Measurements from ENCODE around the gene PRKCA.

The PRKCA gene

DNA sequence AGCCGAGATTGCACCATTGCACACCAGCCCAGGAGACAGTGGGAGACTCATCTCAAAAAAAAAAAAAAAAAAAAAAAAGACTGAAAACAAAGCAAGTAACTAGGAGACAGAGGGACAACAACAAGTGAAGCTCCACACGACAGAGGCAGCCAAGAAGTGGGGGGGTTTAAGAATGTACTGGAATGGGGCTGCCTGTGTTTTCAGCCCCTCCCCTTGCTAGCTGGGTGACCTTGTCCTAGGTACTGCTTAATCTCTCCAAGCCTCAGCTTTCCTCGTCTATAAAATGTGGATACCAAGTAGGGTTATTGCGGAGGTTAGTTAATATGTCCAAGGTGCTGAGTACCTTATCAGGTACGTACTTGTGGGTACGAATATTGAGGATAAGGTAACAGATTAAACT is 368.7 kb downstream of the PRKCA start:
- no peak for DNase-seq (ENCODE audit: low read depth in 1 of 2, low spot score in 1 of 2)

DNA sequence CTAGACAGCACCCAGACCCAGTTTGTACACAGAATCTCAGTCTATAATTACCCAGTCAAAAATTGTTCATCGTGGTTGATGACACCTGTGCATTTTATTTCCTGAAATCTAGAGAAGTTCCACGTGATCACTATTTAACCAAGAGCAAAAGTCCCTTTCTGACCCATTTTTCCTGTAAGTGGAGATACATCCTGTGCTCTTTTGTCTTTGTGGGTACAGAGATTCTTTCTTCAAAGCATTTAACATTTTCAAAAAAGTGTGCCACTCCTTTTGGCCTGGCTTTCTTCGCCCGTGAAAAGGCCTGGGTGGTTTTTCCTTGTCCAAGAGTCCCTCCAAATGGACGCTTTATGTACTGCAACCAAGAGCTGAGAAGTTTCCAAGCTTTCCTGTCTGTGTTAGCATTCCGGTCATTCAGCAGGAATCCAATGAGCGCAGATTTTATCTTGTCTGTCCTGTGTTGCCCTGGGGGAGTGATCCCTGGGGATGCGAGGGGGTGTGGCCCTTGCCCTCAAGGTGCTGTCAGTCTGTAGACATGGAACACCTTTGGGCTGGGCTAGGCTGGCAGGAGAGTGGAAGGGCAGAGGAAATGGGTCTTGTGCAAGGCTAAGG is 371.4 kb downstream of the PRKCA start:
- DNase-seq (ENCODE audit: low read depth in 1 of 2, low spot score in 1 of 2): peak in 1 of 2 donors; percentile 32

DNA sequence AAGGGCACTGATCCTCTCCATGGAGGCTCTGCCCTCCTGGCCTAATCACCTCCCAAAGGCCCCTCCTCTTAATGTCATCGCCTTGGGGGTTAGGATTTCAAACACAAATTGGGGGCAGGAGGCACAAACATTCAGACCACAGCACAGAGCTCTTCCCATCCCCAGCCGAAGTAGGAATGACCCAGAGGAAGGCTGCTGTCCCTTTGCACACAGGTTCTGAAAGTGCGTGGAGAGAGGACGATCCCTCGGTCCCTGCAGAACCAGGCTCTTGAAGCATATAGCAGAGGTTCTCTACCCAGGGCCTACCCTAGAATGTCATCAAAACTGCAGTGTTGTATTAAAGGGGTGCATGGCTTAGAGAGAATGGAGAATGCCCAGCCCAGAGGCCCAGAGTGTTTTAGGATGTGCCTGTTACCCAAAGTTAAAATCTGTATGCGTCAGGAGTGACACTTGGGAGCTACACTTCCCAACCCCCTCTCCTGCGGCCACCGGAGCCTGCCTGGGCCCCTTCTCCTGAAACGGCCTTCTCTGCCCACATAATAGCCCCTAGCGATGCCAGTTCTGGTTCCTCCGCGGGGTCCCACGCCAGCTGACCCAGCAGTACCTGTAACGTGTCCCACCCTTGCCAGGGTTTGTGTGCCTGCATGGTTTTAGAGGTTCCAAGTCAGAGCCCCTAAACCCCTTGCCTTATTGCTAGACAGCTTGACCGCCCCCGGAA is 373.0 kb downstream of the PRKCA start:
- no peak for DNase-seq (ENCODE audit: low read depth in 1 of 2, low spot score in 1 of 2)

DNA sequence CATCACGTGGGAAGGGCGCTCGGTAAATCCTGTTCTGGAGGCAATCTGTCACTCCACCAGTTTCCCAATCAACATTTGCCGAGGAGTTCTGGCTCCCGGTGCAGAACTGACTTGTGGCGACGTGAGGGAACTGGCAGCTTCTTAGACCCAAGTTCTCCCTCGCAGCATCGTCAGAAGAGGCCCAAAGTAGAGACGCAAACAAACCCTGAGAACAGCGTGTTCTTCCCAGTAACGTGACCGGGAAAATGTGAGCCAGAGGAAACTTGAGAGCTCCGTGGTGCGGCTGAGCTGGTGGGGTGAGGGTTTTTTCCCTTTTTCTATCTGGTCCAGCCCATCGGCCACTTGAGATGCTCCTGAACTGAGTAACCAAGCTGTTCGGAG is 373.6 kb downstream of the PRKCA start:
- no peak for DNase-seq (ENCODE audit: low read depth in 1 of 2, low spot score in 1 of 2)

DNA sequence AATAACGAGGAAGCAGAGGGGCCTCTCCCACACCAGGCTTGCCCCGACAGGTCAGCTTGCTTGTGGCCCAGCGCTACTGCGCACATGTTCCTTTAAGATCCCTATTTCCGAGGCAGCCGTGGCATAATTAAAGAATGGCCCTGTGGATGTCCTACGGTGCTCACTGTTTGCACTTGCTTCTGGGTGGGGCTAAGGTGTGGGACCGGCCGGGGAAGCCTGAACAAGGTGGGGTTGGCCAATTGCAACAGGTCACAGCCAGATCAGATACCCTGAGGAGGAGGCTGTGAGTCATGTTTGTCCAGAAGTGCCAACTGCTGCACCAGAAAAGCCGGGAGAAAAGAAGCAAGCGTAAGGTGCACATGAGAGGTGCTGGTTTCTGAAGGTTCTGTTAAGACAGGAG is 374.0 kb downstream of the PRKCA start:
- no peak for DNase-seq (ENCODE audit: low read depth in 1 of 2, low spot score in 1 of 2)

DNA sequence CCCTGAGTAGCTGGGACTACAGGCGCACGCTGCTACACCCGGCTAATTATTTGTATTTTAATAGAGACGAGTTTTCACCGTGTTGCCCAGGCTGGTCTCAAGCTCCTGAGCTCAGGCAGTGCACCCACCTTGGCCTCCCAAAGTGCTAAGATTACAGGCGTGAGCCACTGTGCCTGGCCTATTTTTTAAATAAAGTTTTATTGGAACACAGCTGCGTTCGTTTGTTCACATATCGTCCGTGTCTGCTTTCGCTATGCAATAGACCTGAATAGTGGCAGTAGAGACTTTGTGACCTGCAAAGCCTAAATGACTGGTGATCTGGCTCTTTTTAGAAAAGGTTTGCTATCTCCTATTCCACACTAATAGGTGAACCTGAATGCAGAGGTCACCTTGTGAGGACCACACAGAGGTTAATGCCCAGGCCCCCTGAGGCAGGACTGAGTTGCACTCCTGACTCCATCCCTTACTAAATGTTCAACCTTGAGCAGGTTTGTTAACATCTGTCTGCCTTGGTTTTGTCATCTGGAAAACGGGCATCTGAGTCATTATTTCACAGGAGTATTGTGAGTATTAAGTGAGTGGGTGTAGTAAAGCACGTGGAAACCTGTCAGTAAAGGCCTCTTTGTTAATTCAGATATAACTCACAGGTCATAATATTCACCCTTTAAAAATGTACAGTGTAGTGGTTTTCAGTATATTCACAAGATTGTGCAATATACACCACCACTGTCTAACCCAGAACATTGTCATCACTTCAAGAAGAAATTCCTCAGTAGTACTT is 375.0 kb downstream of the PRKCA start:
- no peak for DNase-seq (ENCODE audit: low read depth in 1 of 2, low spot score in 1 of 2)

DNA sequence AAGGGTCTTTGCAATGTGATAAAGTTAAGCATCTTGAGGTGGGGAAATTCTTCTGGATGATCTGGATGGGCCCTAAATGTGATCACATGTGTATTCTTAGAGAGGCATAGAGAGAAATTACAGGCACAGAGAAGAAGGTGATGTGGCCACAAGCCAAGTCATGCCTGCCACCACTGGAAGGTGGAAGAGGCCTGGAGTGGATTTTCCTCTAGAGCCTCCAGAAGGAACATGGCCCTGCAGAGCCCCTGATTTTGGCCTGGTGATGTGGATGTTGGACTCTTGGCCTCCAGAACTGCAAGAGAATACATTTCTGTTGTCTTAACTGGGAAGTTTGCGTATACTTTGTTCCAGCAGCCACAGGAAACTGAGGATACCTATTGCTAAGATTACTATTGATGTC is 375.6 kb downstream of the PRKCA start:
- DNase-seq (ENCODE audit: low read depth in 1 of 2, low spot score in 1 of 2): no peak

DNA sequence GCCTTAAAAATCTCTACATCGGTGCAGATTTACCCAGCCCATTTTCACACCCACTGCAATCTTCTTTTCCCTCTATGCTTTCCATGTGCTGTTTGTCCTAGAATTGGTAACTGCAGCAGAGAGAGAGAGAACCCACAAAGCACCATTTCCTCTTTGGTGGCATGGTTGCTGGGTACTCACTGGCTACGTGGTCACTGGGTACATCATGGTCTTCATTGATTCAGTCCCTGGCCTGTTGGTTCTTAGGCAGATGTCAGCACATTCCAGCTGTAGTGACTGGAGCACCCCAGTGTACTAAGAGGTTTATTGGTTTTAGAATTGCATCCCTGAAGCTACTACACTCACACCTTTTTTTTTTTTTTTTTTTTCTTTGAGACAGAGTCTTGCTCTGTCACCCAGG is 376.4 kb downstream of the PRKCA start:
- no peak for DNase-seq (ENCODE audit: low read depth in 1 of 2, low spot score in 1 of 2)

DNA sequence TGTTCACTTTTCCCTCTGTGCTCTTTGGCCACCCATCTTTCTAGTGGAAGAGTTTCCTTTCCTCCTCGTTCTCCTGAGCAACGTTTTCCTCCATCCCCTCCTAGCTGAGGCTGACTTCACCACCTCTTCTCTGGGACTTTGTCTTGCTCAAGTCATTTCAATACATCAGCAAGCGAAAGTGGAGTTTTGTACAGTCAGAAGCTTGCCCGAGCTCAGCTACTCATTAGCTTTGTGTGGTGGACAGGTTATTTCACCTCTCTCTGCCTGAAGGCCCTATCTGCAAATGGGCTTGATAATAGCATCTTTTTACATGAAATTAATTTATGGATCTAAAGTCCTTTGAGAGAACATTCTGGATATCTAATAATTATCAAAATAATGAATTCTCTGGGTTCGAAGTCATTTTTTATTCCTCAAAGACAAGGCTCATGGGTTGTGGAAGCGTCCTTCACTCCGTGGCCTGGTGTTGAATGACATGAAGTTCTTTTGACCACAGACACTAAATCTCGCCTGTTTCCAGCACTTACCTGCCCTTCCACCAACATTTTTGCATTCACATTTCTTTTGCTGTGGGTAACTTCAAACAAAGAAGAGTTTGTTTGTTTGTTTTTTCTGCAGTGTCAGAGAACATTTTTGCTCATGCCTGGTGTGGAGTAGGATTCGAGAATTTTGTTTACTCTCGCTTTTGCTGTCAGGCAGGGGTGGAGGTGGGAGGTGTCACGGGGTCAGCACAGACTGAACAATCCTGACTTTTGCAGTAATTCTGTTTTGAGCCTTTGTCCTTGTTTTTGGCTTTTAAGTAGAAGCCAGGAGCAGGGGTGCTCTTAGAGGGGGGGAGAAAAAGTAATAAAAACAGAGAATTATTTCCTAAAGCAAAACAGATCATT is 377.5 kb downstream of the PRKCA start:
- DNase-seq (ENCODE audit: low read depth in 1 of 2, low spot score in 1 of 2): no peak

DNA sequence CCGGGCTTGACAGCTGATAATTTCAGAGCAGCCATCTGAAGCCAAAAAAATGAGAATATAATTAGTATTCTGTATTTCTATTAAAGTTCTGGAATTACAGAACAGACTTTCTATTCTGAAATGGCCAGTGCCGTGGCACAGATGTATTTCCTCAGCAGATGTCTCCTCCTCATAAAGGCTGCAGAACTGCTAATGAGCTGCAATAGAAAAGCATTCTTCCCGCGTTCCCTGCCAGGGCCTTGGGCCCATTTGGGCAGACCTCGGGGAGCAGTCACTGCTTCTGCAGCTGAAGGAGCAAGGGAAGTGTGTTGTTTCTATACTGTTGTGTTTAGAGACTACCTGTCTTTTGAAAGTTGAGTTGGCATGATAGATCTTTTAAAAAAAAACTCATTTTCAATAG is 379.9 kb downstream of the PRKCA start:
- no peak for DNase-seq (ENCODE audit: low read depth in 1 of 2, low spot score in 1 of 2)

DNA sequence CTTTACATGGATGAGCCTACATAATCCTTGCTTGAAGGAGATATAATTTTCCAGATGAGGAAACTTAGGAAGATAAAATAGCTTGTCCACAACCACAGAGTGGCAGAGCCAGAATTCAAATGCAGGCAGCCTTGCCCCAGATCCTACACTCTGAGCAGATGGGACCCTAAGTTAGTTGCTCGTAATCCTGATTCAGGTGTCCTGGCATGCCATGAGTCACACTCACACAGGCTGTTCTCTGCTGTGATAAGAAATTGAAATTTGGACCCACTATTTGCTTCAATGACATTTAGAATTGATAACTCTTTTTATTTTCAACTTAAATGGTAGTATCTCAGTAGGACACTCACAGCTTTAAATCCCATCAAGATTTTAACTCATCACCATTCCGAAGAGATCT is 381.8 kb downstream of the PRKCA start:
- no peak for DNase-seq (ENCODE audit: low read depth in 1 of 2, low spot score in 1 of 2)

DNA sequence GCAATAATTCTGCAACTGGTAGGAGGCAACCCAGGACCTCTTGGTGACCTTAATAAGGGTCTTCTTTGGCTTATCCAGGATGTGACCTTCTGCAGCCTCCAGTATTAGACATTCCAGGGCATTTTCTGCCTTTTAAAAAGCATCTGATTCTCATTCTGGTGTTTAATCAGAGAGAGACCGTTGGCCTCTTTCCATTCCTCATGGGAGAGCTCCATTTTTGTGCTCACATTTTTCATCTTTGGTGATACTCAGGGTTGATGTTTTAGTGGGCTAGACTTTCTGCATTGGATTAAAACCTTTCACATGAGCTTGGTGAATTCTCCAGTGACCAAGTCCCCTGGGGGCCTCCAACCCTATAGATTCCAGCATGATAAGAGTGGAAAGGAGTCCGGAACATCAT is 382.3 kb downstream of the PRKCA start:
- no peak for DNase-seq (ENCODE audit: low read depth in 1 of 2, low spot score in 1 of 2)

DNA sequence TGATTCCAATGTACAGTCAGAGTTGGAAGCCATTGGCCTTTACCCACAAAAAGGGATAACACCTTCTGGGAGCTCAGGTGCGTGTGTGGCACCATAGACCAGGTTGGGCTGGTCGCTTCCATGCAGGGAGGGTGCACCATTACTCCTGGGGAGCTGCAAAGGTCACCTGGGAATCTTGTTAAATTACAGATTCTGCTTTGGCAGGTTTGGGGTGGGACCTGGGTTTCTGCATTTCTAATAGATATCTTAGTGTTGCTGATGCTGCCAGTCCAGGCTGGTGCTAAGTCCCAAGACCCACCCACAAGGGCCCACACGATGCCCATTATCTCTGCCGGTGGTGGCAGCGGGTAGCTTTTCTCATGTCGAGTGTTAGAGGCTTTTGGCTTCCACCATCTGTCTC is 384.2 kb downstream of the PRKCA start:
- DNase-seq (ENCODE audit: low read depth in 1 of 2, low spot score in 1 of 2): no peak

DNA sequence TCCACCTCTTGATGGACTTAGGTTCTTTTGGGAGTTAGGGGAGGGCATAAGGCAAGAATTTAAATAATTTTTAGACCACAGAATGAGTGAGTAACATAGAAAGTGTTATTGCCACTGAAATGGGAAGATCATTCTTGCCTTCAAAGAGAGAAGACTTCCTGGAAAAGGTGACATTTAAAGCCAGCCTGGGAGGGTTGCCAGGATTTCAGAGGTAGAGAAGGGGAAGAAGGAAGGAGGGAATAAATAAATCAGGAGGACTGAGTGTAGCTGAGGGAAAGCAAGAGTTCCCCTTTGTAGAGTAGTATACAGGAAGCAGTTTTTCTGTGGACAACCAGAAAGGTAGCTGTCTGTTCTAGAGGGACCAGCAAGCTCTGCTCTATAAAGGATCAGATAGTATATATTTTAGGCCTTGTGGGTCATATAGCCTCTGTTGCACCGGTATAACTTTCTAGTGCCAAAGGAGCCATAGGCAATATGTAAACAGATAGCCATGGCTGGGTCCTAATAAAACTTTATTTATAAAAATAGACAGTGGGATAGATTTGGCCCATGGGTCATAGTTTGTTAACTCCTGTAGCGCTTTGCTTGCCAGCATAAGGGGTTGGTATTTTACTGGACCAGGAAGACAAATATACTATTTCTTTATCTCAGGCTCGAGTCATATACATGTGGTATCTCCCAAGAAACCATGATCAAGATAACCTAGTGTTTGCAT is 385.3 kb downstream of the PRKCA start:
- DNase-seq (ENCODE audit: low read depth in 1 of 2, low spot score in 1 of 2): no peak

DNA sequence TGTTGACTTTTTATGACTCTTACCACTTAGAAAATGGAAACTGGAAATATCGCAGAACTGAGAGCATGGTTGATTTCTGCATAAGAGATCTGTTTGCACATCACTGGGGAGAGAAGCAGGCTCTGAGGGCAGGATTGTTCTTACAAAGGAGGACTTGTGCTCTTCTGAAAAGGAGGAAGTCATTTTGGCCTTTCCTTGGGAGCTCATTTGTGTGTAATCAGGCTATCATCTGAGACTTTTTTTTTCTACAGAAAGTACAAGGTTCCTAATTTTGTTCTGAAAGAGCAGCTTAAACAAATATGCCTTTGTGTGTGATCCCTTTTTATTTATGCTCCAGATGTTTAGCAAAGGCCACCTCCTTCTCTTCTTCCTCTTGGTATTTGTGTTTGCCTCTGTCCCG is 386.8 kb downstream of the PRKCA start:
- DNase-seq (ENCODE audit: low read depth in 1 of 2, low spot score in 1 of 2): no peak

DNA sequence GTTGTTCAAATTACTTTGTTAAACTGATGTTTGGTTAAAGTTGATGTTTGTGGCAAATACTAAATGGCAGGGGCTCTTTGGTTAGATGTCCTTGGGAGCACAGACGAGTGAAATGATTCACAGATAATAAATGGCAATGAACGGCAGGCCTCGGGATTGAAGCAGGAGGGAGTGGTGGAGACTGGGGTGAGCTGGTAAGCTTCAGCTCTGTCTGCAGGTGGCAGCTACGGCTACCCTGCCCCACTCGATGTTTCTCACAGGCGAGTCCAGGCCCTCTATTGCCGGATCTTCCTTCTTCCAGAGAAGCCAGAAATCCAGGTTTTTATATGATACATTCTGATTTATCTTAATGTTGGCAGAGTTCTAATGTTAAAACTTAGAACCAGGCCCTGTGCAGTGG is 387.8 kb downstream of the PRKCA start:
- DNase-seq (ENCODE audit: low read depth in 1 of 2, low spot score in 1 of 2): no peak

DNA sequence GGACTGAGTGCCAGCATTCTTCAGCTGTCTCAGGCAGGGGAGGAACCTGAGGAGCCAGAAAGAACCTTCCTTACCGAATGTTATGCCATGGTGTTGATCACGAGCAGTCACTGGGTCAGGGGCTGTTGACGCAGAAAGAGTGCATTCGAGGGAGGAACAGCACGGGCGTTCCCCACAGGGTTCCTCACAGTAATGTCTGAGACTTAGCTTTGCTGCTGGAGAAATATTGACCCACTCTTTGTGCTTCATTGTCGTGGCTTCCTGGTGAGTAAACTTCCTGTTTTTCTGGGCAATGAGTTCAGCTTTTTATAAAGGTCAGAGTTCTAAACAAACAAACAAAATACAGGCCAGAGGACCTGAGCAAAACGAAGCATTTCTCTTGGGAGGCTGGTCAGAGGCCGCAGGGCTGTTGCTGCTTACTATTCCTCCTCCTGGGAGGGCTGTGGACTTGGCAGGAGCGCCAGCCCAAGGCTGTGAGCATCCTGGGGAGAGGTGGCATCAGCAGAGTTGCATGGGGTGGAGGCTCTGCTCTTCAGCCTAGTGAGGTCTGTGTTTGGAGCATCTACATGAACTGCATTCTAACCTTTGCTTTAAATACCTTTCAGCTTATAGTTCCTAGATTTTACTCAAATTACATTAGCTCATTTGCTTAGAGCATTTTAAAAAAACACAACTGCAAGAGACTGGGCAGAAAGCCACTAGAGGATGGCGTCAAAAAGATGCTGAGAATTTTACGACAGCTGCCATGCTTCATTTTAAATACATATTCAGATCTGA is 389.4 kb downstream of the PRKCA start:
- DNase-seq (ENCODE audit: low read depth in 1 of 2, low spot score in 1 of 2): no peak

DNA sequence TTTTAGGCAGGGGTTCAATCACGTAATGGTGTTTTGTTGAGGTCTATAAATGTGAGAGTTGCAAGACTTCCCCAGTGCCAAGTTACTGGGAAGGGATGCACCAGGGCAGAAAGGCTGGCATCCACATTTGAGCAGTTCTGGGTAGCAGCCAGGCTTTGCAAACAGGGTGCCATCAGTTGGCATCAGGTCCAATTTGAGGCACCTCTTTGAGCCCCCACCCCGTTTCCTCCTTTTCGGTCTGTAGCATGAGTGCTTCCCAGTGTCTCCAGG is 389.9 kb downstream of the PRKCA start:
- DNase-seq (ENCODE audit: low read depth in 1 of 2, low spot score in 1 of 2): no peak

DNA sequence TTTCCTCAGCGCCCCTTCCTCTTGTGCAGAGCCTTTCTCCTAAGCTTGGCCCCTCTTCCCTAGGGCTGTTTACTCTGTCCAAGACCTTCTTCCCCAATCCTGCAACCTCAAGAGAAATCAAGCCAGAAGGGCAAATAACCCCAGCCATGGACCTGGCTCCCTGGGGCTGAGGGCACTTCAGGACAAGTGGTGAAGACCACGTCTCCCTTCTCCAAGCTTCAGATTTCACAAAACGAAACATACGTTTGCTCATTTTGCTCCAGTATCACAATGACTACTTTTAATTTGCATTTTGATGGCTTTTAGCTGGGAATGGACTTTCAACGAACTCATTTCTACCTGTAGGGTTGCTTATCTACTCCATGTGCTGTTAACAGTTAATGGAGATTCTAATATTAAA is 392.7 kb downstream of the PRKCA start:
- DNase-seq (ENCODE audit: low read depth in 1 of 2, low spot score in 1 of 2): no peak

DNA sequence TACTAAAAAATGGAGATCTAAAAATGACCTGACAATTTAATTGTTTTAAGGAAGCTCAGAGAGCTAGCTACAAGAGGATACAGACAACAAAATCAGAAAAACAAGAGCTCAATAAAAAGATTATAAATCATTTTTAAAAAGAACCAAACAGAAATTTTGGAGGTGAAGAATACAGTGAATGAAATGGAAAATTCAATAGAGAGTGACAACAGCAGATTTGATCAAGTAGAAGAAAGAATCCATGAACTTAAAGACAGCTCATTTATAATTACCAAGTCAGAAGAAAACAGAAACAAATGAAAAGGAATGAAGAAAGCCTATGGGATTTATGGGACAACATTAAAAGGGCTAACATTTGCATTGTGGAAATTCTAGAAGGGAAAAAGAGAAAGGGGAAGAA is 395.9 kb downstream of the PRKCA start:
- no peak for DNase-seq (ENCODE audit: low read depth in 1 of 2, low spot score in 1 of 2)

Data from stimulated activated CD4-positive, alpha-beta T cell treated with anti-CD3 and anti-CD28 coated beads, Interleukin-15, amount 100 ng/mL, for 1 hour (primary cell).